GM12878 (cell line): Measurements from ENCODE around the gene TNNC2. TPM values are rescaled to one million over a fixed set of nuclear protein-coding genes. Genes with fewer than 3 reads are reported as not detected.

Experiments used
- ATF7 ChIP-seq: fragments of 450-650 bp; IDR thresholded peaks from 2 replicates; pipeline ENCODE4 v1.6.1; 2016; ENCODE audit warnings: low read depth, mild to moderate bottlenecking
- BACH1 ChIP-seq: fragments of 450-650 bp; IDR thresholded peaks from 2 replicates; pipeline ENCODE4 v1.6.1; 2017; ENCODE audit warnings: mild to moderate bottlenecking, borderline replicate concordance
- CBX3 ChIP-seq: fragments of 200-600 bp; sonication (generic); IDR thresholded peaks from 2 replicates; pipeline ENCODE4 v1.6.1; 2016; ENCODE audit warnings: low read depth, borderline replicate concordance
- CREM ChIP-seq: IDR thresholded peaks from 2 replicates; pipeline ENCODE4 v1.6.1; 2014; ENCODE audit warnings: antibody characterized with exemption, low read depth
- DPF2 ChIP-seq: fragments of 450-650 bp; IDR thresholded peaks from 2 replicates; pipeline ENCODE4 v1.6.1; 2017; ENCODE audit warnings: mild to moderate bottlenecking
- ESRRA ChIP-seq: IDR thresholded peaks from 2 replicates; pipeline ENCODE4 v1.6.1; 2012; ENCODE audit warnings: mild to moderate bottlenecking, low read length, improper control_type of control experiment
- FOS ChIP-seq: IDR thresholded peaks from 3 replicates; pipeline ENCODE4 v1.6.1; 2011; ENCODE audit warnings: borderline replicate concordance; ENCODE audit not compliant: insufficient read length; ENCODE audit errors: extremely low read depth
- IKZF2 ChIP-seq, 2 experiments: fragments of 450-650 bp; IDR thresholded peaks; 2 replicates each; pipeline ENCODE4 v1.6.1; 2017; ENCODE audit warnings: mild to moderate bottlenecking in 2 of 2, moderate library complexity in 2 of 2
- JUND ChIP-seq: IDR thresholded peaks from 2 replicates; pipeline ENCODE4 v1.6.1; 2012; ENCODE audit warnings: low read depth, mild to moderate bottlenecking, low read length, improper control_type of control experiment, moderate library complexity
- KLF5 ChIP-seq: fragments of 450-650 bp; IDR thresholded peaks from 2 replicates; pipeline ENCODE4 v1.6.1; 2014; ENCODE audit warnings: mild to moderate bottlenecking; ENCODE audit not compliant: partially characterized antibody
- PML ChIP-seq: IDR thresholded peaks from 2 replicates; pipeline ENCODE4 v1.6.1; 2012; ENCODE audit warnings: low read length, inconsistent platforms
- SIN3A ChIP-seq: IDR thresholded peaks from 2 replicates; pipeline ENCODE4 v1.6.1; 2012; ENCODE audit warnings: low read depth, low read length, improper control_type of control experiment
- SP1 ChIP-seq: IDR thresholded peaks from one replicate; pipeline ENCODE4 v1.6.1; 2011; ENCODE audit warnings: low read depth, low read length
- SREBF1 ChIP-seq: IDR thresholded peaks from 2 replicates; pipeline ENCODE4 v1.6.1; 2012; ENCODE audit warnings: mild to moderate bottlenecking, low read length
- ZSCAN29 ChIP-seq: fragments of 450-650 bp; IDR thresholded peaks from 2 replicates; pipeline ENCODE4 v1.6.1; 2017; ENCODE audit warnings: mild to moderate bottlenecking, moderate library complexity
- polyA plus RNA-seq, 11 experiments: library from polyadenylated mRNA; depleted of rRNA in 4 of 11; unstranded in 6 of 11; stranded (reverse) in 5 of 11; fragments of >200 nt; fragmentation: Nextera tagmentation in 4 of 11; fragmentation: Illumina TruSeq in 1 of 11; extraction: Ambion mirVana in 4 of 11; extraction: Trizol in 1 of 11; gene quantifications; 1 replicate in 1 of 11; 2 replicates in 10 of 11; pipeline versions ENCODE4 v1.2.1 to v1.2.3, GENCODE V29; 2011 to 2016; ENCODE audit warnings: inconsistent platforms in 2 of 11, missing spikeins in 2 of 11, low read depth in 1 of 11
- total RNA-seq, 4 experiments: library from RNA; depleted of rRNA in 3 of 4; stranded (reverse); fragments of >200 nt in 3 of 4; fragmentation: Illumina TruSeq in 1 of 4; extraction: Trizol in 1 of 4; gene quantifications; 2 replicates each; pipeline versions ENCODE4 v1.2.1 to v1.2.3, GENCODE V29; 2013 to 2021
- TF ChIP-seq, protein P1 (sequence below): fragments of 450-650 bp; IDR thresholded peaks from 2 replicates; pipeline ENCODE4 v1.6.1; 2017; ENCODE audit warnings: mild to moderate bottlenecking, moderate library complexity
- TF ChIP-seq, protein P2 (sequence below): fragments of 450-650 bp; IDR thresholded peaks from 2 replicates; pipeline ENCODE4 v1.6.1; 2017; ENCODE audit warnings: mild to moderate bottlenecking
- TF ChIP-seq, protein P3 (sequence below), 3 experiments: IDR thresholded peaks in 2 of 3; conservative IDR thresholded peaks in 1 of 3; 2 replicates each; pipeline ENCODE4 v1.5.1; 2011; ENCODE audit warnings: low read depth in 3 of 3, low read length in 3 of 3, mild to moderate bottlenecking in 3 of 3, control low read depth in 2 of 3, moderate library complexity in 2 of 3, inconsistent platforms in 1 of 3, mixed read lengths in 1 of 3; ENCODE audit not compliant: control insufficient read depth in 2 of 3, insufficient read depth in 1 of 3; ENCODE audit errors: extremely low read depth in 1 of 3
- TF ChIP-seq, protein P4 (sequence below): fragments of 450-650 bp; formaldehyde crosslinking; IDR thresholded peaks from 2 replicates; pipeline ENCODE4 v1.4.0; 2020; ENCODE audit warnings: mild to moderate bottlenecking, moderate library complexity

TNNC2 gene
- total and polyA plus RNA-seq, 10 of the 15 experiments (the other 5 are each of a cell fraction or from before 2014, with no cell fraction given), result 0.37 TPM; not detected in 9

DNA sequence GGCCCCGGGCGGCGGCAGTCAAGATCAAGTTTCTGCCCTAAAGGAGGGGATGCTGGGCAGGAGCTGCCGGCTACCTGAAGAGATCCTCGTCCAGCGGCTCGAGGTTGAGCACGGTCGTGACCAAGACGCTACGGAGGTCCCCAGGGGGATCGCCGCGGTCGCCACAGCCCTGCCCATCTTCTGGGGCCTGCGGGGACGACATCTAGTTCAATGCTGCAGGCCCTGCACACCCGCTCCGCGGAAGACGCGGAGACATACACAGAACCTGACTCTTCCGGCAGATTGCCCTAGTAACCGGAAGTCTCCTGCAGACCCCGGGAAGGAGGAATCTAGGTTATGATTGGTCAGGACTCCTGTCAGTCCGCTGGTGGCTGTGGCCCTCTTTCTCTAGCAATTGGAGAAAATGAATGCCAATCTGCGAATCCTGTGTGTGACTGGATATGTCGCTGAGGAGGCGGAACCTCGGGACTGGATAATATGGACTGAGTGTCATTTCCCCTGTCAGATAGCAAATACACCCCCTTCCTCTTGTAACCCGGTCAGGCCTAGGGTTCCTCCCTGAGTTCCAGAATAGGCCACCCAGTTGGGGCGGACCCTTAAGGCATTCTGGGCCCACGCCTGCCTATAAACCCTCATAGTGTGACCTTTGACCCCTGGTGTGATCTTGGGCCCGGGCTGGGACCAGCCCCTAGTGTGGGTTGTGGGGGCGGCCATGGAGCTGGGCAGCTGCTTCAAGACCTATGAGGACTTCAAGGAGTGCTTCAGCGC is 30.2 kb upstream of the TNNC2 start, which contains the start of the genes ACOT8 and ZSWIM3 (continued):
- TF ChIP-seq, protein P1, sequence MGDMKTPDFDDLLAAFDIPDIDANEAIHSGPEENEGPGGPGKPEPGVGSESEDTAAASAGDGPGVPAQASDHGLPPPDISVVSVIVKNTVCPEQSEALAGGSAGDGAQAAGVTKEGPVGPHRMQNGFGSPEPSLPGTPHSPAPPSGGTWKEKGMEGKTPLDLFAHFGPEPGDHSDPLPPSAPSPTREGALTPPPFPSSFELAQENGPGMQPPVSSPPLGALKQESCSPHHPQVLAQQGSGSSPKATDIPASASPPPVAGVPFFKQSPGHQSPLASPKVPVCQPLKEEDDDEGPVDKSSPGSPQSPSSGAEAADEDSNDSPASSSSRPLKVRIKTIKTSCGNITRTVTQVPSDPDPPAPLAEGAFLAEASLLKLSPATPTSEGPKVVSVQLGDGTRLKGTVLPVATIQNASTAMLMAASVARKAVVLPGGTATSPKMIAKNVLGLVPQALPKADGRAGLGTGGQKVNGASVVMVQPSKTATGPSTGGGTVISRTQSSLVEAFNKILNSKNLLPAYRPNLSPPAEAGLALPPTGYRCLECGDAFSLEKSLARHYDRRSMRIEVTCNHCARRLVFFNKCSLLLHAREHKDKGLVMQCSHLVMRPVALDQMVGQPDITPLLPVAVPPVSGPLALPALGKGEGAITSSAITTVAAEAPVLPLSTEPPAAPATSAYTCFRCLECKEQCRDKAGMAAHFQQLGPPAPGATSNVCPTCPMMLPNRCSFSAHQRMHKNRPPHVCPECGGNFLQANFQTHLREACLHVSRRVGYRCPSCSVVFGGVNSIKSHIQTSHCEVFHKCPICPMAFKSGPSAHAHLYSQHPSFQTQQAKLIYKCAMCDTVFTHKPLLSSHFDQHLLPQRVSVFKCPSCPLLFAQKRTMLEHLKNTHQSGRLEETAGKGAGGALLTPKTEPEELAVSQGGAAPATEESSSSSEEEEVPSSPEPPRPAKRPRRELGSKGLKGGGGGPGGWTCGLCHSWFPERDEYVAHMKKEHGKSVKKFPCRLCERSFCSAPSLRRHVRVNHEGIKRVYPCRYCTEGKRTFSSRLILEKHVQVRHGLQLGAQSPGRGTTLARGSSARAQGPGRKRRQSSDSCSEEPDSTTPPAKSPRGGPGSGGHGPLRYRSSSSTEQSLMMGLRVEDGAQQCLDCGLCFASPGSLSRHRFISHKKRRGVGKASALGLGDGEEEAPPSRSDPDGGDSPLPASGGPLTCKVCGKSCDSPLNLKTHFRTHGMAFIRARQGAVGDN, result peak; percentile 71
- TF ChIP-seq, protein P2, sequence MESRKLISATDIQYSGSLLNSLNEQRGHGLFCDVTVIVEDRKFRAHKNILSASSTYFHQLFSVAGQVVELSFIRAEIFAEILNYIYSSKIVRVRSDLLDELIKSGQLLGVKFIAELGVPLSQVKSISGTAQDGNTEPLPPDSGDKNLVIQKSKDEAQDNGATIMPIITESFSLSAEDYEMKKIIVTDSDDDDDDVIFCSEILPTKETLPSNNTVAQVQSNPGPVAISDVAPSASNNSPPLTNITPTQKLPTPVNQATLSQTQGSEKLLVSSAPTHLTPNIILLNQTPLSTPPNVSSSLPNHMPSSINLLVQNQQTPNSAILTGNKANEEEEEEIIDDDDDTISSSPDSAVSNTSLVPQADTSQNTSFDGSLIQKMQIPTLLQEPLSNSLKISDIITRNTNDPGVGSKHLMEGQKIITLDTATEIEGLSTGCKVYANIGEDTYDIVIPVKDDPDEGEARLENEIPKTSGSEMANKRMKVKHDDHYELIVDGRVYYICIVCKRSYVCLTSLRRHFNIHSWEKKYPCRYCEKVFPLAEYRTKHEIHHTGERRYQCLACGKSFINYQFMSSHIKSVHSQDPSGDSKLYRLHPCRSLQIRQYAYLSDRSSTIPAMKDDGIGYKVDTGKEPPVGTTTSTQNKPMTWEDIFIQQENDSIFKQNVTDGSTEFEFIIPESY, result peak; percentile 38; the same call in 1 of the 2 replicates
- TF ChIP-seq IKZF2 (IDR thresholded peaks at IDR 0.05), result peak in 1 of 2 experiments; percentile 70; a peak in 2 of 4 replicates
- TF ChIP-seq CBX3, result no peak
- TF ChIP-seq DPF2, result peak; percentile 100
- TF ChIP-seq SREBF1, result peak; percentile 44; the same call in 1 of the 2 replicates
- TF ChIP-seq ZSCAN29, result no peak
- TF ChIP-seq FOS, result peak; percentile 97
- TF ChIP-seq SP1, result peak; percentile 100
- TF ChIP-seq JUND, result 0 out of 2 replicates have a peak, but pooled peaks have one; percentile 32
- peak; percentile 24; the same call in 1 of the 2 replicates for TF ChIP-seq BACH1
- TF ChIP-seq, protein P3, sequence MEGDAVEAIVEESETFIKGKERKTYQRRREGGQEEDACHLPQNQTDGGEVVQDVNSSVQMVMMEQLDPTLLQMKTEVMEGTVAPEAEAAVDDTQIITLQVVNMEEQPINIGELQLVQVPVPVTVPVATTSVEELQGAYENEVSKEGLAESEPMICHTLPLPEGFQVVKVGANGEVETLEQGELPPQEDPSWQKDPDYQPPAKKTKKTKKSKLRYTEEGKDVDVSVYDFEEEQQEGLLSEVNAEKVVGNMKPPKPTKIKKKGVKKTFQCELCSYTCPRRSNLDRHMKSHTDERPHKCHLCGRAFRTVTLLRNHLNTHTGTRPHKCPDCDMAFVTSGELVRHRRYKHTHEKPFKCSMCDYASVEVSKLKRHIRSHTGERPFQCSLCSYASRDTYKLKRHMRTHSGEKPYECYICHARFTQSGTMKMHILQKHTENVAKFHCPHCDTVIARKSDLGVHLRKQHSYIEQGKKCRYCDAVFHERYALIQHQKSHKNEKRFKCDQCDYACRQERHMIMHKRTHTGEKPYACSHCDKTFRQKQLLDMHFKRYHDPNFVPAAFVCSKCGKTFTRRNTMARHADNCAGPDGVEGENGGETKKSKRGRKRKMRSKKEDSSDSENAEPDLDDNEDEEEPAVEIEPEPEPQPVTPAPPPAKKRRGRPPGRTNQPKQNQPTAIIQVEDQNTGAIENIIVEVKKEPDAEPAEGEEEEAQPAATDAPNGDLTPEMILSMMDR (IDR thresholded peaks at IDR 0.05 in 2 of 3, conservative IDR thresholded peaks at IDR 0.05 in 1 of 3; ENCODE audit: control insufficient read depth in 2 of 3, extremely low read depth in 1 of 3, insufficient read depth in 1 of 3, low read depth in 3 of 3, low read length in 3 of 3), result no peak
- peak; percentile 74; the same call in 1 of the 2 replicates for TF ChIP-seq ESRRA
- TF ChIP-seq CREM, result peak; percentile 45; the same call in 1 of the 2 replicates
- peak; percentile 86 for TF ChIP-seq SIN3A
- TF ChIP-seq, protein P4, sequence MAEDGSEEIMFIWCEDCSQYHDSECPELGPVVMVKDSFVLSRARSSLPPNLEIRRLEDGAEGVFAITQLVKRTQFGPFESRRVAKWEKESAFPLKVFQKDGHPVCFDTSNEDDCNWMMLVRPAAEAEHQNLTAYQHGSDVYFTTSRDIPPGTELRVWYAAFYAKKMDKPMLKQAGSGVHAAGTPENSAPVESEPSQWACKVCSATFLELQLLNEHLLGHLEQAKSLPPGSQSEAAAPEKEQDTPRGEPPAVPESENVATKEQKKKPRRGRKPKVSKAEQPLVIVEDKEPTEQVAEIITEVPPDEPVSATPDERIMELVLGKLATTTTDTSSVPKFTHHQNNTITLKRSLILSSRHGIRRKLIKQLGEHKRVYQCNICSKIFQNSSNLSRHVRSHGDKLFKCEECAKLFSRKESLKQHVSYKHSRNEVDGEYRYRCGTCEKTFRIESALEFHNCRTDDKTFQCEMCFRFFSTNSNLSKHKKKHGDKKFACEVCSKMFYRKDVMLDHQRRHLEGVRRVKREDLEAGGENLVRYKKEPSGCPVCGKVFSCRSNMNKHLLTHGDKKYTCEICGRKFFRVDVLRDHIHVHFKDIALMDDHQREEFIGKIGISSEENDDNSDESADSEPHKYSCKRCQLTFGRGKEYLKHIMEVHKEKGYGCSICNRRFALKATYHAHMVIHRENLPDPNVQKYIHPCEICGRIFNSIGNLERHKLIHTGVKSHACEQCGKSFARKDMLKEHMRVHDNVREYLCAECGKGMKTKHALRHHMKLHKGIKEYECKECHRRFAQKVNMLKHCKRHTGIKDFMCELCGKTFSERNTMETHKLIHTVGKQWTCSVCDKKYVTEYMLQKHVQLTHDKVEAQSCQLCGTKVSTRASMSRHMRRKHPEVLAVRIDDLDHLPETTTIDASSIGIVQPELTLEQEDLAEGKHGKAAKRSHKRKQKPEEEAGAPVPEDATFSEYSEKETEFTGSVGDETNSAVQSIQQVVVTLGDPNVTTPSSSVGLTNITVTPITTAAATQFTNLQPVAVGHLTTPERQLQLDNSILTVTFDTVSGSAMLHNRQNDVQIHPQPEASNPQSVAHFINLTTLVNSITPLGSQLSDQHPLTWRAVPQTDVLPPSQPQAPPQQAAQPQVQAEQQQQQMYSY, result no peak
- peak; percentile 97 for TF ChIP-seq KLF5
- TF ChIP-seq PML, result peak; percentile 87; the same call in 1 of the 2 replicates
- TF ChIP-seq ATF7, result peak; percentile 65
